22Rv1 (cell line): ENCODE measurements around the gene KRTAP5-10.

Experiments used
- ZFX ChIP-seq: fragments of 450-650 bp; IDR thresholded peaks from 2 replicates; pipeline ENCODE4 v1.6.1; 2017; ENCODE audit warnings: antibody characterized with exemption, borderline replicate concordance
- TF ChIP-seq, protein P1 (sequence below): fragments of 450-650 bp; IDR thresholded peaks from 2 replicates; pipeline ENCODE4 v1.5.1; 2017; ENCODE audit warnings: mild to moderate bottlenecking

DNA sequence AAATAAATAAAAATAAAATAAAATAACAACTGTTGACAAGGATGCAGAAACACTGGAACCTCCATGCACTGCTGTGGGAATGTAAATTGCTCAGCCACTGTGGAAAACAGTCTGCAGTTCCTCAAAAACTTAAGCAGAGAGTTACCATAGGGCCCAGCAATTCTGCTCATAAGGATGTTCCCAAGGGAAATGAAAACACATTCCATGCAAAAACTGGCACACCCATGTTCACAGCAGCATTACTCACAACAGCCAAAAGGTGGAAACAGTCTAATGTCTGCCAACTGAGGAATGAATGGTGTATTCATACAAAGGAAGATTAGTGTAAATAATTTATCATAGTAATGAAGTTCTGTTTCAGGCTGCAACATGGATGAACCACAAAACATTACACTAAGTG, 3.2 kb upstream of the KRTAP5-10 start:
- TF ChIP-seq, protein P1, sequence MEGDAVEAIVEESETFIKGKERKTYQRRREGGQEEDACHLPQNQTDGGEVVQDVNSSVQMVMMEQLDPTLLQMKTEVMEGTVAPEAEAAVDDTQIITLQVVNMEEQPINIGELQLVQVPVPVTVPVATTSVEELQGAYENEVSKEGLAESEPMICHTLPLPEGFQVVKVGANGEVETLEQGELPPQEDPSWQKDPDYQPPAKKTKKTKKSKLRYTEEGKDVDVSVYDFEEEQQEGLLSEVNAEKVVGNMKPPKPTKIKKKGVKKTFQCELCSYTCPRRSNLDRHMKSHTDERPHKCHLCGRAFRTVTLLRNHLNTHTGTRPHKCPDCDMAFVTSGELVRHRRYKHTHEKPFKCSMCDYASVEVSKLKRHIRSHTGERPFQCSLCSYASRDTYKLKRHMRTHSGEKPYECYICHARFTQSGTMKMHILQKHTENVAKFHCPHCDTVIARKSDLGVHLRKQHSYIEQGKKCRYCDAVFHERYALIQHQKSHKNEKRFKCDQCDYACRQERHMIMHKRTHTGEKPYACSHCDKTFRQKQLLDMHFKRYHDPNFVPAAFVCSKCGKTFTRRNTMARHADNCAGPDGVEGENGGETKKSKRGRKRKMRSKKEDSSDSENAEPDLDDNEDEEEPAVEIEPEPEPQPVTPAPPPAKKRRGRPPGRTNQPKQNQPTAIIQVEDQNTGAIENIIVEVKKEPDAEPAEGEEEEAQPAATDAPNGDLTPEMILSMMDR, result no peak
- TF ChIP-seq ZFX, result no peak
